Epithelial cell of esophagus (primary cell): Measurements from ENCODE around the gene SCN10A.

Experiments
- DNase-seq: peaks from one replicate; pipeline ENCODE4 v3.0.0; 2010; ENCODE audit warnings: low read depth
- H3K4me3 ChIP-seq: 2 replicates; pipeline ENCODE4 v1.5.1; 2011; ENCODE audit warnings: mild to moderate bottlenecking, low read length, control low read depth
- TF ChIP-seq, protein P1 (sequence below): IDR thresholded peaks from 2 replicates; pipeline ENCODE4 v1.5.1; 2011; ENCODE audit warnings: low read depth, mild to moderate bottlenecking, low read length, control low read depth, inconsistent platforms; ENCODE audit not compliant: insufficient read depth; ENCODE audit errors: missing control alignments

The SCN10A gene

GRCh38 chr3:38816026-38816425 lies at the start of gene SCN10A:
SCN10A (minus strand) TSS chr3:38816217; CDS start chr3:38794010, 22,207 bp downstream.
- DNase-seq = no peak
- TF ChIP-seq, protein P1, sequence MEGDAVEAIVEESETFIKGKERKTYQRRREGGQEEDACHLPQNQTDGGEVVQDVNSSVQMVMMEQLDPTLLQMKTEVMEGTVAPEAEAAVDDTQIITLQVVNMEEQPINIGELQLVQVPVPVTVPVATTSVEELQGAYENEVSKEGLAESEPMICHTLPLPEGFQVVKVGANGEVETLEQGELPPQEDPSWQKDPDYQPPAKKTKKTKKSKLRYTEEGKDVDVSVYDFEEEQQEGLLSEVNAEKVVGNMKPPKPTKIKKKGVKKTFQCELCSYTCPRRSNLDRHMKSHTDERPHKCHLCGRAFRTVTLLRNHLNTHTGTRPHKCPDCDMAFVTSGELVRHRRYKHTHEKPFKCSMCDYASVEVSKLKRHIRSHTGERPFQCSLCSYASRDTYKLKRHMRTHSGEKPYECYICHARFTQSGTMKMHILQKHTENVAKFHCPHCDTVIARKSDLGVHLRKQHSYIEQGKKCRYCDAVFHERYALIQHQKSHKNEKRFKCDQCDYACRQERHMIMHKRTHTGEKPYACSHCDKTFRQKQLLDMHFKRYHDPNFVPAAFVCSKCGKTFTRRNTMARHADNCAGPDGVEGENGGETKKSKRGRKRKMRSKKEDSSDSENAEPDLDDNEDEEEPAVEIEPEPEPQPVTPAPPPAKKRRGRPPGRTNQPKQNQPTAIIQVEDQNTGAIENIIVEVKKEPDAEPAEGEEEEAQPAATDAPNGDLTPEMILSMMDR = no peak
- no peak within 1 kb of the TSS for H3K4me3 ChIP-seq

DNA sequence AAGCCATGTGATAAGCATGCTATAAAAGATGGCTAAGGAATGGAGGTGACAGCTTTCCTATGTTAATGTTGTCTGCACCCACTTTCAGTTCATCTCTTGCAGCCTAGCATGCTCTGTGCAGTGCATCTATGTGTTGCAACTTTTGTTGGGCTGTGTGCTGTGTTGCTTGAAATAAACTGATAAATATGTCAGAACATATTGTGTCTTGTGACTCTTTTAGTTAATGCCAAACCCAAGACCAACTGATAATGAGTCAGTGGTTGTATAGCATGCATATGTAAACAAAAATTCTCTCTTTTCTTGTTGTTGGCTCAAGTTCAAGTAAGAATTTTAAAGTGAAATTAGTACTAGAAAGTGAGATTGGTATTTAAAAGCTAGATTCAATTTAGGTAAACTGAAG lies 37.0 kb upstream of the SCN10A start:
- TF ChIP-seq, protein P1 = no peak
- no peak overlapping the region for H3K4me3 ChIP-seq
- DNase-seq = no peak

GRCh38 chr3:38843898-38844297 lies 27.9 kb upstream of the SCN10A start:
- TF ChIP-seq, protein P1 = peak; percentile 28
- DNase-seq = peak; percentile 49
- no peak overlapping the region for H3K4me3 ChIP-seq

DNA sequence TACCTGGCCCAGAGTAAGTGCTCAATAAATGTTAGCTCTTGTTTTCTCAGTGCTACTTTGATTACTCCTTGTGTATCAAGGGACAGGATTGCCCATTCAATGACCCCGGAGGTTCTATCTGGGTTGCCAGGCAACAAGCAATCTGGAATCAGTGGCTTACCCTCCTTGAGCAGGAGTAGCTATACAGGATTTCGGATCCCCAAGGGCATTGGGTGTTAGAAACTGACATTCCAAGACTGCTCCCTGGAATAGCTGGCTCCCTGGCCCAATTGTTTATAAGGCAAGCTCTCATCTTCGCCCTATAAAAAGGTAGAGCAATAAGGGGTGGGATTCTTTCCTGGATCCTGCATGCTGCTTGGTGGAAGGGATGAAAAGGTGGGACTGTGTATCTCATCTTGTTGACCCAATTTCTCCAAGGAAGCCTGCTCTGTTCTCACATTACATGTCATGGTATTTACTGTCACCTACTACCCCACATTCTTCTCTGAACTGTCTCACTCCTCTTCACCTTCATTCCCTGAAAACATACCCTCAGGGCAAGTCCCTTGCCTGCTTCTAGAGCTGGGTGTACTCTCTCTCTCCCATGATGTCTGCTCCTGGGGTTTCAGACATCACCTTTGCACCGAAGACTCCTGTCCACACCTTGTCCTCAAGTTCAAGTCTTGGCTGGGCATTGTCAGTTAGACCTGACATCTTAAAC lies 26.4 kb upstream of the SCN10A start:
- TF ChIP-seq, protein P1 = no peak
- no peak for DNase-seq
- no peak overlapping the region for H3K4me3 ChIP-seq

DNA sequence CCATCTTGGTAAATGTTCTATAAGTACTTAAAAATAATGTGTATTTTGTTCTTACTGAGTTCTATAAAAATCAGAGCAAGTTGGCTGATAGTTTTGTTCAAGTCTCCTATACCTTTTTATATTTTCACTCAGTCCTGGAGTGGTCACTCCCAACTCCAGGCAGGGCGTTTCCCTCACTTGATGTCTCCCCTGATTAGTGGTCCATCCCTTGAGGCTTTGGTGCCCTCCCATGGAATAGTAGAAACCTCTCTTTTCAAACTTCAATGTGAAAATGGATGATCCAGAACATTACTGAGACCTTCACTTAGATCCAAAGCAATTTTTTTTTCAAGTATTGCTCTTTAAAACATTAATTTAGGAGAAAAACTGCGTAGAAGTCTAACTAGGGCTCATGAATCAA lies 25.0 kb upstream of the SCN10A start:
- TF ChIP-seq, protein P1 = no peak
- no peak for DNase-seq

GRCh38 chr3:38837358-38837757 lies 21.3 kb upstream of the SCN10A start:
- no peak overlapping the region for H3K4me3 ChIP-seq
- no peak for DNase-seq
- TF ChIP-seq, protein P1 = no peak

More for the DNA sequence above, 25.0 kb upstream of the SCN10A start:
- H3K4me3 ChIP-seq = no peak overlapping the region

DNA sequence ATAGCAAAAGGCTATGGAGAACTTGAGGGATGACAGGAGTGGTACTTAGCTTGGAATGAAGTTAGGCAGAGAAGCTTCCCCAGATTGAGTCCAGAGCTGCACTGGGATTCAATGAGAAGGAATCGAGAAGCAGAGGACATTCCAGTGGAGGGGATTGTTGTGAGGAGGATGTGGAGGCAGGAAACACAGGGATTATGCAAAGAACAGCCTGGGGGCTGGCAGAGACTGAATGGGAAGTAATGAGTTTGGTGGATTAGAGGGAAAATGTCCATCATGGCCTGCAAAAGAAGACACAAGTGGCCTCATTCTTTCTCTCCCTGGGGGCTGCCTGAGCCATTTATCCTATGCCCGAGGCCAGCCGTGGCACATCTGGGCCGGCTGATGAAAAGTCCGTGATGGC lies 20.5 kb upstream of the SCN10A start:
- TF ChIP-seq, protein P1 = no peak
- no peak for DNase-seq
- no peak overlapping the region for H3K4me3 ChIP-seq
